ENCODE measurements around the gene RABGEF1. TPM values are rescaled to one million over a fixed set of nuclear protein-coding genes. Genes with fewer than 3 reads are reported as not detected.
A peak's percentile ranks its signal among the peaks of the same experiment; 100 is the strongest.

Gene RABGEF1
- polyA plus RNA-seq, 4 donors, result 9.7 to 22.3 (median 11.8) TPM

DNA sequence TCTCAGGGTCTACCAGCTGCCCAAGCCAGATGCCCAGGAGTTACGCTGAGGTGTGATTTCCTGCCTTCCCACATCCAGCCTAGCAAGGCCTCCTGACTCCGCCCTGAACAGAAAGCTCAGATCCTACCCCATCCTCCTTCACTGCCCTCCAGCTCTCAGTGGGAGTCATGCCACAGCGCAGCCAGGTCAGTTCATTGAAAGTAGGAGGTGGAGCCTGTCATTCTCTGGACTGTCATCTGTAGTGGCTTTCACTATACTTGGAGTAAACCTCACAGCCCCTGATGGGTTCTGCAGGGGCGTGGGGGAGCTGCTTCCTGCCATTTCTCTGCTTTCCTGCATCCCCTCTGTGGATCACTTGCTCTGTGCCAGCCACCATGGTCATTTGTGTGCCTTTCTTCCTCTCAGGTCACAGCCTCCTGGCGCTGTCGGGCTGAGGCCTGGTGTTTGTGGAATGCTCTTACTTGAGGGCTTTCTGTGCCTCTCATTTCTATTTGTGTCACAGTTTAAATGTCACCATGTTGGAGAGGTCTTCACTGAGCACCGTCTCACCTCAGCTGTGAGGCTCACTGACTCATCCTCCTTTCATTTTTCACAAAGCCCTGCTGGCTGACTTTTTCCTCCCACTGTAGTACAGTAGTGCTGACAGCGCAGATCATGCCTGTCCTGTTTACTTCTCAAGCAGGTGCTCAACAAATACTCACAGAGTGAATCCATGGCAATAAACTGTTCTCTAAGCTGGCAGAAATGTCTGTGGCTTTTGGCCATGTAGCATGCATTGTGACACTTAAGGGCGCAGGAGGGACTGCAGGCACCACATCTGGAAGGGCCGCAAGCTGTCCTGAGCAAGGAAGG lies 119.5 kb downstream of the RABGEF1 start:
- no peak for DNase-seq
- Histone ChIP-seq H3K27me3 (ENCODE audit: control insufficient read depth in 3 of 3, insufficient read depth in 3 of 3, low read length in 3 of 3) (no peaks in the 10 kb centered on the region), H3K27ac (ENCODE audit: low read depth in 1 of 3, low read length in 2 of 3) (peak overlapping the region in 1 of 3 donors; percentile 43), H3K36me3 (ENCODE audit: control insufficient read depth in 3 of 3, insufficient read depth in 2 of 3, low read depth in 1 of 3, low read length in 3 of 3) (peaks cover 2 to 35% (median 8%) of the 10 kb centered on the region in 3 donors), H3K9me3 (ENCODE audit: control insufficient read depth in 2 of 2, insufficient read depth in 1 of 2, low read depth in 1 of 2, low read length in 1 of 2) (no peaks in the 10 kb centered on the region), H3K4me1 (ENCODE audit: control insufficient read depth in 3 of 3, insufficient read depth in 2 of 3, low read depth in 1 of 3, low read length in 2 of 3) (no peaks in the 10 kb centered on the region), H3K4me3 (ENCODE audit: low read depth in 1 of 3, low read length in 3 of 3) (no peak overlapping the region)
- no peak for FAIRE-seq
- 87 to 93% (median 88%) methylated on average over 10 of the region's 10 CpGs for WGBS, 3 donors

GRCh38 chr7:66860767-66861166 lies 120.2 kb downstream of the RABGEF1 start:
- 95 to 97% (median 96%) methylated on average over 3 of the region's 3 CpGs for WGBS, 3 donors
- no peaks in the 10 kb centered on the region for H3K4me1 ChIP-seq (ENCODE audit: control insufficient read depth in 3 of 3, insufficient read depth in 2 of 3, low read depth in 1 of 3, low read length in 2 of 3)
- H3K9me3 ChIP-seq (ENCODE audit: control insufficient read depth in 2 of 2, insufficient read depth in 1 of 2, low read depth in 1 of 2, low read length in 1 of 2), result no peaks in the 10 kb centered on the region
- DNase-seq (no peak), FAIRE-seq (no peak)
- H3K36me3 ChIP-seq (ENCODE audit: control insufficient read depth in 3 of 3, insufficient read depth in 2 of 3, low read depth in 1 of 3, low read length in 3 of 3), result peaks cover 2 to 35% (median 8%) of the 10 kb centered on the region in 3 donors
- H3K4me3 ChIP-seq (ENCODE audit: low read depth in 1 of 3, low read length in 3 of 3), result no peak overlapping the region
- H3K27ac ChIP-seq (ENCODE audit: low read depth in 1 of 3, low read length in 2 of 3), result no peak overlapping the region
- no peaks in the 10 kb centered on the region for H3K27me3 ChIP-seq (ENCODE audit: control insufficient read depth in 3 of 3, insufficient read depth in 3 of 3, low read length in 3 of 3)

Other genes with a start within 250 kb of the RABGEF1 start
- 10 to 100 TPM in 1 of 4 donors, 1 to 10 TPM in 3; 2.5 to 18.4 (median 3.8) TPM for gene KCTD7, start 111.9 kb upstream of the RABGEF1 start, polyA plus RNA-seq
- 10 to 100 TPM; 16.3 to 61.9 (median 37.3) TPM for gene TMEM248, start 180.5 kb downstream of the RABGEF1 start, polyA plus RNA-seq